Measurements from ENCODE around the gene MCM3AP. TPM values are rescaled to one million over a fixed set of nuclear protein-coding genes. Genes with fewer than 3 reads are reported as not detected.

Gene MCM3AP
- total RNA-seq, 1 donor: 64.8 TPM

GRCh38 chr21:46188226-46189212 is 96.9 kb downstream of the MCM3AP start:
- H3K27me3 ChIP-seq (ENCODE audit: insufficient read depth, low read length): no peaks in the 10 kb centered on the region
- peak overlapping the region; percentile 32 for H3K27ac ChIP-seq (ENCODE audit: low read depth, low read length)
- H2AFZ ChIP-seq (ENCODE audit: low read length): no peak overlapping the region
- H3K9me3 ChIP-seq (ENCODE audit: low read depth, low read length): no peaks in the 10 kb centered on the region
- H3K4me1 ChIP-seq (ENCODE audit: insufficient read depth, low read length): peaks cover 30% of the 10 kb centered on the region
- no peaks in the 10 kb centered on the region for H4K20me1 ChIP-seq (ENCODE audit: insufficient read depth, low read length)
- H3K79me2 ChIP-seq (ENCODE audit: insufficient read depth, low read length): no peaks in the 10 kb centered on the region
- peaks cover 9% of the 10 kb centered on the region for H3K36me3 ChIP-seq (ENCODE audit: insufficient read depth, low read length)
- peak overlapping the region; percentile 39 for H3K4me2 ChIP-seq (ENCODE audit: insufficient read depth, low read length)
- TF ChIP-seq CTCF (IDR thresholded peaks at IDR 0.05; ENCODE audit: extremely low read depth, low read depth, low read length): no peak
- no peak for DNase-seq (ENCODE audit: insufficient read length, low spot score, missing footprints)
- H3K4me3 ChIP-seq (ENCODE audit: insufficient read depth, low read length): no peak overlapping the region

- Histone ChIP-seq H3K27me3 (ENCODE audit: insufficient read depth, low read length) (no peaks in the 10 kb centered on the region), H3K27ac (ENCODE audit: low read depth, low read length) (no peak overlapping the region), H3K36me3 (ENCODE audit: insufficient read depth, low read length) (peaks cover 4% of the 10 kb centered on the region), H3K4me3 (ENCODE audit: insufficient read depth, low read length) (no peak overlapping the region), H4K20me1 (ENCODE audit: insufficient read depth, low read length) (no peaks in the 10 kb centered on the region), H3K4me2 (ENCODE audit: insufficient read depth, low read length) (no peak overlapping the region), H3K79me2 (ENCODE audit: insufficient read depth, low read length) (no peaks in the 10 kb centered on the region), H3K4me1 (ENCODE audit: insufficient read depth, low read length) (peaks cover 30% of the 10 kb centered on the region), H2AFZ (ENCODE audit: low read length) (no peak overlapping the region), H3K9me3 (ENCODE audit: low read depth, low read length) (no peaks in the 10 kb centered on the region)
- no peak for TF ChIP-seq CTCF (IDR thresholded peaks at IDR 0.05; ENCODE audit: extremely low read depth, low read depth, low read length)
- DNase-seq (ENCODE audit: insufficient read length, low spot score, missing footprints): no peak
These were observed 97.6 kb downstream of the MCM3AP start for GRCh38 chr21:46187814-46188213.

DNA sequence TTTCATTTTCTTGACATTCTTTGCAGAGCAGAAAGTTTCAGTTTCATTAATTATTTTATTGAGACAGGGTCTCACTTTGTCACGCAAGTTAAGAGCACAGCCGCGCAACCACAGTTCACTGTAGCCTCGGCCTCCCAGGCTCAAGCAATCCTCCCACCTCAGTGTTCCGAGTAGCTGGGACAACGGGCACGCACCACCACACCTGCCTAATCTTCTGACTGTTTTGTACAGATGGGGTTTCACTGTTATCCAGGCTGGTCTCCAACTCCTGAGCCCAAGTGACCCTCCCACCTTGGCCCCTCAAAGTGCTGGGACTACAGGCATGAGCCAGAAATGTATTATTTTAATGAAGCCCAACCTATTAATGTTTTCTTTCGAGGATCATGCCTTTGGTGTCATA is 98.2 kb downstream of the MCM3AP start:
- Histone ChIP-seq H3K9me3 (ENCODE audit: low read depth, low read length) (no peaks in the 10 kb centered on the region), H3K4me1 (ENCODE audit: insufficient read depth, low read length) (peaks cover 30% of the 10 kb centered on the region), H3K4me3 (ENCODE audit: insufficient read depth, low read length) (no peak overlapping the region), H3K27me3 (ENCODE audit: insufficient read depth, low read length) (no peaks in the 10 kb centered on the region), H4K20me1 (ENCODE audit: insufficient read depth, low read length) (no peaks in the 10 kb centered on the region), H3K36me3 (ENCODE audit: insufficient read depth, low read length) (peaks cover under 1% of the 10 kb centered on the region), H2AFZ (ENCODE audit: low read length) (no peak overlapping the region), H3K79me2 (ENCODE audit: insufficient read depth, low read length) (no peaks in the 10 kb centered on the region), H3K4me2 (ENCODE audit: insufficient read depth, low read length) (no peak overlapping the region), H3K27ac (ENCODE audit: low read depth, low read length) (no peak overlapping the region)
- TF ChIP-seq CTCF (IDR thresholded peaks at IDR 0.05; ENCODE audit: extremely low read depth, low read depth, low read length): no peak
- DNase-seq (ENCODE audit: insufficient read length, low spot score, missing footprints): no peak

DNA sequence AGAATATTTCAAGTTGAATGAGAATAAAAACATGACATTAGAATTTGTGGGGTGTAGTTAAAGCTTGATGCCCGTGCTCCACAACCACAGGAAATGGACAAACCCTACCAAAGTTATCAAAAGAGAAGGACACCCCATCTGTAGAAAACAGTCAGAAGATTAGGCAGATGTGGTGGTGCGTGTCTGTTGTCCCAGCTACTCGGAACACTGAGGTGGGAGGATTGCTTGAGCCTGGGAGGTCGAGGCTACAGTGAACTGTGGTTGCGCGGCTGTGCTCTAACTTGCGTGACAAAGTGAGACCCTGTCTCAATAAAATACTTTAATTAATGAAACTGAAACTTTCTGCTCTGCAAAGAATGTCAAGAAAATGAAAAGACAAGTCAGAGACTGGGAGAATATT is 99.7 kb downstream of the MCM3AP start:
- TF ChIP-seq CTCF (IDR thresholded peaks at IDR 0.05; ENCODE audit: extremely low read depth, low read depth, low read length): no peak
- H3K9me3 ChIP-seq (ENCODE audit: low read depth, low read length): no peaks in the 10 kb centered on the region
- H2AFZ ChIP-seq (ENCODE audit: low read length): no peak overlapping the region
- H3K27ac ChIP-seq (ENCODE audit: low read depth, low read length): no peak overlapping the region
- peak overlapping the region; percentile 98 for H3K4me2 ChIP-seq (ENCODE audit: insufficient read depth, low read length)
- no peaks in the 10 kb centered on the region for H3K36me3 ChIP-seq (ENCODE audit: insufficient read depth, low read length)
- H4K20me1 ChIP-seq (ENCODE audit: insufficient read depth, low read length): no peaks in the 10 kb centered on the region
- no peak overlapping the region for H3K4me3 ChIP-seq (ENCODE audit: insufficient read depth, low read length)
- no peaks in the 10 kb centered on the region for H3K27me3 ChIP-seq (ENCODE audit: insufficient read depth, low read length)
- H3K4me1 ChIP-seq (ENCODE audit: insufficient read depth, low read length): peaks cover 21% of the 10 kb centered on the region
- no peaks in the 10 kb centered on the region for H3K79me2 ChIP-seq (ENCODE audit: insufficient read depth, low read length)
- DNase-seq (ENCODE audit: insufficient read length, low spot score, missing footprints): no peak
